Lung (tissue), 12 donors: ENCODE results near the gene MUC3A. TPM values are rescaled to one million over a fixed set of nuclear protein-coding genes. Genes with fewer than 3 reads are reported as not detected.
A peak's percentile ranks its signal among the peaks of the same experiment; 100 is the strongest.

Experiments
- ATAC-seq: fragments of 200-7000 bp; cut with Tn5 transposase; one replicate; pipeline ENCODE4 v1.9.1; 2020; ENCODE audit warnings: moderate number of reproducible peaks; ENCODE audit not compliant: insufficient read depth, low FRiP score
- DNase-seq, 3 donors: peaks; one replicate each; pipeline ENCODE4 v3.0.0-alpha.2; 2013 to 2017
- H3K27ac ChIP-seq, 2 donors: one replicate each; pipeline ENCODE4 v1.5.1; 2013; ENCODE audit warnings: mild to moderate bottlenecking in 2 of 2, moderate library complexity in 2 of 2, control low read depth in 1 of 2, inconsistent platforms in 1 of 2, low read depth in 1 of 2, low read length in 1 of 2
- H3K27me3 ChIP-seq, 3 donors: one replicate each; pipeline ENCODE4 v1.5.1; 2013; ENCODE audit warnings: low read length in 2 of 3; ENCODE audit not compliant: control insufficient read depth in 3 of 3, insufficient read depth in 3 of 3
- H3K36me3 ChIP-seq, 4 donors: one replicate each; pipeline ENCODE4 v1.5.1; 2013; ENCODE audit warnings: low read length in 4 of 4, mild to moderate bottlenecking in 1 of 4, moderate library complexity in 1 of 4; ENCODE audit not compliant: control insufficient read depth in 4 of 4, insufficient read depth in 4 of 4
- H3K4me1 ChIP-seq, 5 donors: one replicate each; pipeline ENCODE4 v1.5.1; 2013; ENCODE audit warnings: low read length in 5 of 5, mild to moderate bottlenecking in 2 of 5, moderate library complexity in 1 of 5; ENCODE audit not compliant: control insufficient read depth in 5 of 5, insufficient read depth in 5 of 5
- H3K4me3 ChIP-seq: one replicate; pipeline ENCODE4 v1.5.1; 2013; ENCODE audit warnings: mild to moderate bottlenecking, control low read depth, moderate library complexity
- H3K9ac ChIP-seq, 2 donors: one replicate each; pipeline ENCODE4 v1.5.1; 2013; ENCODE audit warnings: low read length in 2 of 2, control low read depth in 1 of 2; ENCODE audit not compliant: insufficient read depth in 1 of 2
- H3K9me3 ChIP-seq, 4 donors: one replicate each; pipeline ENCODE4 v1.5.1; 2013; ENCODE audit warnings: low read length in 3 of 4, mild to moderate bottlenecking in 1 of 4, moderate library complexity in 1 of 4; ENCODE audit not compliant: control insufficient read depth in 4 of 4, insufficient read depth in 3 of 4
- WGBS, 2 donors: extraction: QIAGEN DNeasy Blood & Tissue Kit; methylation state at CpG; one replicate each; pipeline ENCODE4 v1.1.7; 2013; 5-methylcytosine and 5-hydroxymethylcytosine counted together
- polyA plus RNA-seq, 2 donors: library from polyadenylated mRNA; stranded (reverse); fragments of 200-250 nt; gene quantifications; one replicate each; pipeline ENCODE4 v1.2.1, GENCODE V29; 2013
- total RNA-seq, 2 donors: library from RNA; depleted of rRNA in 1 of 2; stranded (reverse); fragments of >200 nt in 1 of 2; gene quantifications; one replicate each; pipeline ENCODE4 v1.2.1, GENCODE V29; 2014 to 2021
- TF ChIP-seq, protein P1 (sequence below): IDR thresholded peaks from 2 replicates; pipeline ENCODE4 v1.5.1; 2012; ENCODE audit warnings: mild to moderate bottlenecking; ENCODE audit errors: control extremely low read depth, extremely low read depth
- donor health status: control.
- donor health status: control.
- donor health status: Bipolar disorder and iron deficiency.
- donor health status: healthy.
- donor health status: DM: yes; HTN: yes; CAD: no.

MUC3A gene
- total and polyA plus RNA-seq, 4 donors: 0.53 to 5.5 (median 1.5) TPM

DNA sequence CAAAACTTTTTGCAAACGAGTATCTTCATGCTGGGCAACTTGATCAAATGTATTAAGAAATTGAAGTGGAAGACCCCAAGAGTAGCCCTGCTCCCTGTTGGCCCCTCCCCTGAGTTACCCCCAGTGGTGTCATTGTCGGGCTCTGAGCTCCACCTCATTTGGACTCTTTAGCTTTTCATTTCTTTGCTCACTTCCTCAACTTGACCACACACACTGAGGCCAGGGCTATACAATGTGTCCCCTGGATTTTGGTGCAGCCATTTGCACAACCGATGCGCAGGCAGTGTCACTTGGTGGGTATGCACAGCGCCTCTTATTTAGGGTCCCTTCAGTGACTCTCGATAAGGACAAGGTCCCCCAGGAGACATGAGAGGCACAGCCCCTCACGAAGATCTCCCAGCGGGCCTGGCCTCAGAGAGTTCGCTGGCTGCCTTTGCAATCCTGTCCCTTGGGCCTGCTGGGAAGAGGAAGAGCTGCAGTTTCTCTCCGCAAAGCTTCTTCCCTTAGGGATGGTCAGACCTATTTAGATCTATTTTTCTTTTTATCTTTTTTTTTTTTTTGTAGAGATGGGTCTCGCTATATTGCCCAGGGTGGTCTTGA is 2.5 kb upstream of the MUC3A start:
- H3K4me1 ChIP-seq: peaks cover 0 to 8% (median 3%) of the 10 kb centered on the region in 5 donors
- peaks cover 0 to 2% (median 0%) of the 10 kb centered on the region in 4 donors for H3K9me3 ChIP-seq
- WGBS, 2 donors: 87 to 88% methylated on average over 11 of the region's 11 CpGs
- no peaks in the 10 kb centered on the region for H3K36me3 ChIP-seq
- no peak overlapping the region for H3K27ac ChIP-seq
- H3K9ac ChIP-seq: no peak overlapping the region
- peaks cover 0 to 3% (median 3%) of the 10 kb centered on the region in 3 donors for H3K27me3 ChIP-seq
- DNase-seq: no peak
- H3K4me3 ChIP-seq: no peak overlapping the region
- no peak for ATAC-seq
- TF ChIP-seq, protein P1, sequence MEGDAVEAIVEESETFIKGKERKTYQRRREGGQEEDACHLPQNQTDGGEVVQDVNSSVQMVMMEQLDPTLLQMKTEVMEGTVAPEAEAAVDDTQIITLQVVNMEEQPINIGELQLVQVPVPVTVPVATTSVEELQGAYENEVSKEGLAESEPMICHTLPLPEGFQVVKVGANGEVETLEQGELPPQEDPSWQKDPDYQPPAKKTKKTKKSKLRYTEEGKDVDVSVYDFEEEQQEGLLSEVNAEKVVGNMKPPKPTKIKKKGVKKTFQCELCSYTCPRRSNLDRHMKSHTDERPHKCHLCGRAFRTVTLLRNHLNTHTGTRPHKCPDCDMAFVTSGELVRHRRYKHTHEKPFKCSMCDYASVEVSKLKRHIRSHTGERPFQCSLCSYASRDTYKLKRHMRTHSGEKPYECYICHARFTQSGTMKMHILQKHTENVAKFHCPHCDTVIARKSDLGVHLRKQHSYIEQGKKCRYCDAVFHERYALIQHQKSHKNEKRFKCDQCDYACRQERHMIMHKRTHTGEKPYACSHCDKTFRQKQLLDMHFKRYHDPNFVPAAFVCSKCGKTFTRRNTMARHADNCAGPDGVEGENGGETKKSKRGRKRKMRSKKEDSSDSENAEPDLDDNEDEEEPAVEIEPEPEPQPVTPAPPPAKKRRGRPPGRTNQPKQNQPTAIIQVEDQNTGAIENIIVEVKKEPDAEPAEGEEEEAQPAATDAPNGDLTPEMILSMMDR: no peak

DNA sequence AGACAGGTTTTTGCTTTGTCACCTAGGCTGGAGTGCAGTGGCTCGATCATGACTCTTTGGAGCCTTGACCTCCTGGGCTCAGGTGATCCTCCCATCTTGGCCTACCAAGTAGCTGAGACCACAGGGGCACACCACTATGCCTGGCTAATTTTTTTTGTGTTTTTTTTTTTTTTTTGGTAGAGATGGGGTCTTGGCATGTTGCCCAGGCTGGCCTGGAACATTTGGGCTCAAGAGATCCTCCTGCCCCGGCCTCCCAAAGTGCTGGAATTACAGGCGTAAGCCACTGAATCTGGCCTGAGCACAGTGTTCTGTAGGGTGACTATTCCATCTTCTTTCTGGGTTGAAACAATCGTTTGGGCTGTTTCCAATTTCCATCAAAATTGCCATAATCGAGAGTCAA is 1.5 kb upstream of the MUC3A start:
- Histone ChIP-seq H3K9me3 (peaks cover 0 to 2% (median 0%) of the 10 kb centered on the region in 4 donors), H3K9ac (no peak overlapping the region), H3K27me3 (peaks cover 0 to 10% (median 3%) of the 10 kb centered on the region in 3 donors), H3K4me1 (peaks cover 0 to 1% (median 0%) of the 10 kb centered on the region in 5 donors), H3K27ac (no peak overlapping the region), H3K36me3 (no peaks in the 10 kb centered on the region), H3K4me3 (no peak overlapping the region)
- DNase-seq (no peak), ATAC-seq (no peak)
- 84 to 88% methylated on average over 5 of the region's 5 CpGs for WGBS, 2 donors
- TF ChIP-seq, protein P1: no peak

DNA sequence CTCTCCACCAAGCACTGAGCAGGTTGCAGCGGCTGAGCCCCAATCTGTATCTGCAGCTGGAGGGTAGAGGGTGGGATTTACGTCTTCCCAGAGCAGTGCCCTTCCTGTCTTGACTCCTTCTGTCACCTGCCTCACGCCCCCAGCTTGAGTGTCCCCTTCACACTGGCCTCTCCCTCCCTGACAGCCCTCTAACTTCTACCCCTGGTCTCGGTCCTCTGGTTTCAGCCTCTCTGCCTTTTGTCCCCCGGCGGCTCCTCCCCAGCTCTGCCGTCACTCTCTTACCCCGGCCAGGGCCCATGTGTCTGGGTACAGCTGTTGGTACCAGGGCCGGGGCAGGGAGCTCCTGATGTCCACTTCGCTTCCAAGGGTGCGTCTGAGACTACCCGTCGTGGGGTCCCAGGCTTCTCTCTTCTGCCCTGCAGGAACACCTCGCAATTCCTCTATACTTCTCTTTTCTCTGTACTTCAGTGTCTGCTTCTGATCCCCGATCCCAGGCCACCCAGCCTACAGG is 654 bp downstream of the MUC3A start:
- ATAC-seq: no peak
- no peak overlapping the region for H3K4me3 ChIP-seq
- H3K9me3 ChIP-seq: peaks cover 0 to 10% (median 0%) of the 10 kb centered on the region in 4 donors
- H3K36me3 ChIP-seq: no peaks in the 10 kb centered on the region
- TF ChIP-seq, protein P1: no peak
- no peaks in the 10 kb centered on the region for H3K4me1 ChIP-seq
- peaks cover 0 to 11% (median 3%) of the 10 kb centered on the region in 3 donors for H3K27me3 ChIP-seq
- no peak overlapping the region for H3K9ac ChIP-seq
- no peak for DNase-seq
- 45 to 48% methylated on average over 15 of the region's 15 CpGs for WGBS, 2 donors
- no peak overlapping the region for H3K27ac ChIP-seq

DNA sequence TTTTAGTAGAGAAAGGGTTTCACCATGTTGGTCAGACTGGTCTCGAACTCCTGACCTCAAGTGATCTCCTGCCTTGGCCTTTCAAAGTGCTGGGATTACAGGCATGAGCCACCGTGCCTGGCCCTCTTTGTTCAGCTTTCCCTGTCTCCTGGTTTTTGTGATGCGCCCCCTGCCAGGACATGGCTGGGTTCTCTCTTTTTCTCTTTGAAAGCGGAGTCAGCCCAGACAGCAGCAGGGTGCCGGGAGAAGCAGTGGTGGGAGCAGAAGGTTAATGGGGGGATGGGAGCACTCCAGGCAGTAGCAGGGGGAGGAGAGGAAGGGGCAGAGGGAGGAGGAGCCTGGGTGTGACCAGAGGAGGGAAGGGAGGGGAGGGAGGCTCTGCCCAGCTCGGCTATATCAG is 1.8 kb downstream of the MUC3A start:
- H3K36me3 ChIP-seq: no peaks in the 10 kb centered on the region
- ATAC-seq (no peak), DNase-seq (peak in 1 of 3 donors; percentile 18)
- H3K9ac ChIP-seq: no peak overlapping the region
- H3K27me3 ChIP-seq: peaks cover 0 to 11% (median 3%) of the 10 kb centered on the region in 3 donors
- no peak overlapping the region for H3K4me3 ChIP-seq
- peaks cover 0 to 10% (median 0%) of the 10 kb centered on the region in 4 donors for H3K9me3 ChIP-seq
- no peaks in the 10 kb centered on the region for H3K4me1 ChIP-seq
- WGBS, 2 donors: 29 to 39% methylated on average over 6 of the region's 6 CpGs
- TF ChIP-seq, protein P1: no peak
- H3K27ac ChIP-seq: no peak overlapping the region
